ENCODE measurements around the gene TJP1. TPM values are rescaled to one million over a fixed set of nuclear protein-coding genes. Genes with fewer than 3 reads are reported as not detected.
"Not testable (repeated sequence)": the region's sequence is repeated elsewhere in the genome, so short reads cannot be mapped to it uniquely, and the experiment has no call there.

TJP1 gene
- total RNA-seq, 1 donor from 2014 or later: 159 TPM

- DNase-seq (ENCODE audit: low read depth): peak; percentile 50
These were observed 152.4 kb downstream of the TJP1 start for GRCh38 chr15:29669823-29670222.

- DNase-seq (ENCODE audit: low read depth): peak; percentile 87
These were observed 154.1 kb downstream of the TJP1 start for GRCh38 chr15:29668120-29668602.

- no peak for DNase-seq (ENCODE audit: low read depth)
These were observed 156.0 kb downstream of the TJP1 start for GRCh38 chr15:29666241-29666640.

GRCh38 chr15:29665444-29666003, 156.7 kb downstream of the TJP1 start:
- peak; percentile 40 for DNase-seq (ENCODE audit: low read depth)

GRCh38 chr15:29664406-29664805, 157.9 kb downstream of the TJP1 start:
- no peak for DNase-seq (ENCODE audit: low read depth)

GRCh38 chr15:29657476-29657817, 164.8 kb downstream of the TJP1 start:
- DNase-seq (ENCODE audit: low read depth): not testable (repeated sequence)

- DNase-seq (ENCODE audit: low read depth): no peak
These were observed 165.4 kb downstream of the TJP1 start for GRCh38 chr15:29656636-29657475.

- no peak for DNase-seq (ENCODE audit: low read depth)
These were observed 169.7 kb downstream of the TJP1 start for GRCh38 chr15:29652595-29652994.

GRCh38 chr15:29651476-29652233, 170.6 kb downstream of the TJP1 start:
- no peak for DNase-seq (ENCODE audit: low read depth)
